Smooth muscle cell of the brain vasculature (primary cell): ENCODE measurements around the gene BCLAF1.
"Not testable (repeated sequence)": the region's sequence is repeated elsewhere in the genome, so short reads cannot be mapped to it uniquely, and the experiment has no call there.

Source experiments
- DNase-seq: peaks from one replicate; pipeline ENCODE4 v3.0.0-alpha.2; 2012; ENCODE audit warnings: low read depth, low spot score

BCLAF1 gene

GRCh38 chr6:136309171-136309570 lies 19.5 kb upstream of the BCLAF1 start:
- DNase-seq = no peak

GRCh38 chr6:136308469-136308868 lies 18.8 kb upstream of the BCLAF1 start:
- DNase-seq = not testable (repeated sequence)

- DNase-seq = no peak
Observed at GRCh38 chr6:136307351-136307750, 17.7 kb upstream of the BCLAF1 start.

- no peak for DNase-seq
Observed at GRCh38 chr6:136306466-136306865, 16.8 kb upstream of the BCLAF1 start.

- DNase-seq = no peak
Observed at GRCh38 chr6:136304410-136304809, 14.8 kb upstream of the BCLAF1 start.

GRCh38 chr6:136303516-136303915 lies 13.9 kb upstream of the BCLAF1 start:
- DNase-seq = no peak

GRCh38 chr6:136294621-136295020 lies 5.0 kb upstream of the BCLAF1 start:
- no peak for DNase-seq

GRCh38 chr6:136290410-136291010 lies 864 bp upstream of the BCLAF1 start:
- DNase-seq = peak; percentile 51

GRCh38 chr6:136289327-136289578 lies 393 bp downstream of the BCLAF1 start:
- peak; percentile 63 for DNase-seq

- peak; percentile 66 for DNase-seq
Observed at GRCh38 chr6:136288566-136289326, 900 bp downstream of the BCLAF1 start.

GRCh38 chr6:136284909-136285308 lies 4.7 kb downstream of the BCLAF1 start:
- DNase-seq = no peak

GRCh38 chr6:136282906-136283305 lies 6.7 kb downstream of the BCLAF1 start:
- no peak for DNase-seq

- DNase-seq = no peak
Observed at GRCh38 chr6:136280032-136280609, 9.5 kb downstream of the BCLAF1 start.

- DNase-seq = no peak
Observed at GRCh38 chr6:136274062-136274461, 15.6 kb downstream of the BCLAF1 start.

- no peak for DNase-seq
Observed at GRCh38 chr6:136265101-136265500, 24.5 kb downstream of the BCLAF1 start.

GRCh38 chr6:136262940-136263339 lies 26.7 kb downstream of the BCLAF1 start:
- DNase-seq = no peak

- DNase-seq = no peak
Observed at GRCh38 chr6:136254851-136255466, 34.7 kb downstream of the BCLAF1 start.

GRCh38 chr6:136253734-136254133 lies 35.9 kb downstream of the BCLAF1 start:
- no peak for DNase-seq

- DNase-seq = no peak
Observed at GRCh38 chr6:136252441-136252840, 37.2 kb downstream of the BCLAF1 start.

- no peak for DNase-seq
Observed at GRCh38 chr6:136251394-136251793, 38.3 kb downstream of the BCLAF1 start.

GRCh38 chr6:136250686-136251008 lies 39.0 kb downstream of the BCLAF1 start:
- DNase-seq = no peak

- peak; percentile 93 for DNase-seq
Observed at GRCh38 chr6:136249811-136250685, 39.6 kb downstream of the BCLAF1 start, which contains the start of gene MTFR2. TSS of gene MTFR2 (minus strand) at chr6:136250311. CDS start at chr6:136249099, 1,212 bp downstream.
